SU-DHL-6 (cell line): ENCODE measurements around the gene SRPK3.

Source experiments
- H2AFZ ChIP-seq: fragments of 200-600 bp; sonication (generic); 2 replicates; pipeline ENCODE4 v1.6.1; 2014; ENCODE audit warnings: low read depth, mild to moderate bottlenecking, moderate library complexity, mixed read lengths, antibody characterized with exemption, low read length; ENCODE audit not compliant: severe bottlenecking
- H3F3A ChIP-seq: fragments of 200-600 bp; shearing (Covaris generic); 2 replicates; pipeline ENCODE4 v1.6.0; 2016; ENCODE audit warnings: antibody characterized with exemption, mild to moderate bottlenecking; ENCODE audit not compliant: insufficient read depth
- H3K27ac ChIP-seq: fragments of 200-600 bp; sonication (generic); 2 replicates; pipeline ENCODE4 v1.5.1; 2016; ENCODE audit warnings: low read depth, mild to moderate bottlenecking, low read length, moderate library complexity, mixed read lengths
- H3K27me3 ChIP-seq: fragments of 200-600 bp; sonication (generic), shearing (Covaris generic); 2 replicates; pipeline ENCODE4 v1.6.0; 2014; ENCODE audit warnings: mild to moderate bottlenecking, low read length
- H3K36me3 ChIP-seq: fragments of 200-600 bp; sonication (generic); 2 replicates; pipeline ENCODE4 v1.6.1; 2014; ENCODE audit warnings: mild to moderate bottlenecking, low read length, mixed read lengths
- H3K4me2 ChIP-seq: fragments of 300-600, 200-600 bp; shearing (Covaris generic), sonication (generic); 2 replicates; pipeline ENCODE4 v1.6.0; 2014; ENCODE audit warnings: low read length, low read depth, mild to moderate bottlenecking; ENCODE audit not compliant: poor library complexity, severe bottlenecking
- H3K4me3 ChIP-seq: fragments of 200-600 bp; sonication (generic); 2 replicates; pipeline ENCODE4 v1.5.1; 2014; ENCODE audit warnings: antibody characterized with exemption, low read length, mild to moderate bottlenecking, mixed read lengths; ENCODE audit not compliant: insufficient read depth, poor library complexity, severe bottlenecking
- H3K79me2 ChIP-seq: fragments of 200-600 bp; sonication (generic); 2 replicates; pipeline ENCODE4 v1.6.1; 2014; ENCODE audit warnings: mild to moderate bottlenecking, low read length, moderate library complexity; ENCODE audit not compliant: insufficient read depth
- H3K9ac ChIP-seq: fragments of 200-600 bp; sonication (generic); 2 replicates; pipeline ENCODE4 v1.7.0; 2014; ENCODE audit warnings: mild to moderate bottlenecking, low read length
- H3K9me2 ChIP-seq: fragments of 200-600 bp; sonication (generic); replicated peaks from 2 replicates; pipeline ENCODE4 v1.6.1; 2014; ENCODE audit warnings: low read length; ENCODE audit not compliant: insufficient read depth
- H3K9me3 ChIP-seq: fragments of 200-600 bp; sonication (generic); 2 replicates; pipeline ENCODE4 v1.6.1; 2014; ENCODE audit warnings: low read length, mixed read lengths; ENCODE audit not compliant: insufficient read depth
- H4K20me1 ChIP-seq: fragments of 200-600 bp; sonication (generic); 2 replicates; pipeline ENCODE4 v1.6.1; 2014; ENCODE audit warnings: low read depth, mild to moderate bottlenecking, antibody characterized with exemption, low read length, moderate library complexity, mixed read lengths
- EZH2phosphoT487 ChIP-seq: fragments of 200-600 bp; sonication (generic), shearing (Covaris generic); conservative IDR thresholded peaks from 2 replicates; pipeline ENCODE4 v1.6.1; 2018; ENCODE audit warnings: mild to moderate bottlenecking, antibody characterized with exemption, low read length, moderate library complexity, mixed read lengths
- TF ChIP-seq, protein P1 (sequence below): fragments of 200-600 bp; sonication (generic); IDR thresholded peaks from one replicate; pipeline ENCODE4 v1.5.1; 2017; ENCODE audit warnings: antibody characterized with exemption, mild to moderate bottlenecking, low read length, moderate library complexity; ENCODE audit not compliant: insufficient read depth, poor library complexity, severe bottlenecking

Gene SRPK3

DNA sequence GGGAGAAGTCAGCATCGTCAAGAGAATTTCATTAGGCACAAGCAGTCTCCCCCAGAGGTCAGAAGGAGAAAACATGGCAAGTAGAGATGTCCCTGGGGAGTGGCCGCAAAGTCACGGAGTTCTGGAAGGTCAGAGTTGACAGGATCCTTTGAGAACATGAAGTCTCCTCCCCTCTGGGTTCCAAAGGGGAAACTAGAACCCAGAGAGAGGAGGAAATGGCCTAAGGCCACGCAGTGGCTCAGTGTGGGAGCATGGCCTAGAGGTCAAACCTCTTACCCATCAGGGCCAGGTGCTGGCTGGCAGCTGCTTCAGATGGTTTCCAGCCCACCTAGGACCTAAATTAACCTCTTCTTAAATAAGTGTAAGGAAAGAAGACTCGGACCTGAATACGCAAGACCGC is 12.4 kb downstream of the SRPK3 start:
- H2AFZ ChIP-seq = peak overlapping the region; percentile 31
- H3K4me3 ChIP-seq = peak overlapping the region; percentile 76
- H3K36me3 ChIP-seq = no peaks in the 10 kb centered on the region
- no peaks in the 10 kb centered on the region for H3K27me3 ChIP-seq
- no peaks in the 10 kb centered on the region for H3F3A ChIP-seq
- no peaks in the 10 kb centered on the region for H4K20me1 ChIP-seq
- H3K9ac ChIP-seq = peak overlapping the region; percentile 92
- H3K9me3 ChIP-seq = no peaks in the 10 kb centered on the region
- peak overlapping the region; percentile 79 for H3K27ac ChIP-seq
- H3K4me2 ChIP-seq = peak overlapping the region; percentile 91
- H3K79me2 ChIP-seq = peaks cover 34% of the 10 kb centered on the region
- no peak for TF ChIP-seq EZH2phosphoT487
- TF ChIP-seq, protein P1, sequence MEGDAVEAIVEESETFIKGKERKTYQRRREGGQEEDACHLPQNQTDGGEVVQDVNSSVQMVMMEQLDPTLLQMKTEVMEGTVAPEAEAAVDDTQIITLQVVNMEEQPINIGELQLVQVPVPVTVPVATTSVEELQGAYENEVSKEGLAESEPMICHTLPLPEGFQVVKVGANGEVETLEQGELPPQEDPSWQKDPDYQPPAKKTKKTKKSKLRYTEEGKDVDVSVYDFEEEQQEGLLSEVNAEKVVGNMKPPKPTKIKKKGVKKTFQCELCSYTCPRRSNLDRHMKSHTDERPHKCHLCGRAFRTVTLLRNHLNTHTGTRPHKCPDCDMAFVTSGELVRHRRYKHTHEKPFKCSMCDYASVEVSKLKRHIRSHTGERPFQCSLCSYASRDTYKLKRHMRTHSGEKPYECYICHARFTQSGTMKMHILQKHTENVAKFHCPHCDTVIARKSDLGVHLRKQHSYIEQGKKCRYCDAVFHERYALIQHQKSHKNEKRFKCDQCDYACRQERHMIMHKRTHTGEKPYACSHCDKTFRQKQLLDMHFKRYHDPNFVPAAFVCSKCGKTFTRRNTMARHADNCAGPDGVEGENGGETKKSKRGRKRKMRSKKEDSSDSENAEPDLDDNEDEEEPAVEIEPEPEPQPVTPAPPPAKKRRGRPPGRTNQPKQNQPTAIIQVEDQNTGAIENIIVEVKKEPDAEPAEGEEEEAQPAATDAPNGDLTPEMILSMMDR = no peak
- no peaks in the 10 kb centered on the region for H3K9me2 ChIP-seq

DNA sequence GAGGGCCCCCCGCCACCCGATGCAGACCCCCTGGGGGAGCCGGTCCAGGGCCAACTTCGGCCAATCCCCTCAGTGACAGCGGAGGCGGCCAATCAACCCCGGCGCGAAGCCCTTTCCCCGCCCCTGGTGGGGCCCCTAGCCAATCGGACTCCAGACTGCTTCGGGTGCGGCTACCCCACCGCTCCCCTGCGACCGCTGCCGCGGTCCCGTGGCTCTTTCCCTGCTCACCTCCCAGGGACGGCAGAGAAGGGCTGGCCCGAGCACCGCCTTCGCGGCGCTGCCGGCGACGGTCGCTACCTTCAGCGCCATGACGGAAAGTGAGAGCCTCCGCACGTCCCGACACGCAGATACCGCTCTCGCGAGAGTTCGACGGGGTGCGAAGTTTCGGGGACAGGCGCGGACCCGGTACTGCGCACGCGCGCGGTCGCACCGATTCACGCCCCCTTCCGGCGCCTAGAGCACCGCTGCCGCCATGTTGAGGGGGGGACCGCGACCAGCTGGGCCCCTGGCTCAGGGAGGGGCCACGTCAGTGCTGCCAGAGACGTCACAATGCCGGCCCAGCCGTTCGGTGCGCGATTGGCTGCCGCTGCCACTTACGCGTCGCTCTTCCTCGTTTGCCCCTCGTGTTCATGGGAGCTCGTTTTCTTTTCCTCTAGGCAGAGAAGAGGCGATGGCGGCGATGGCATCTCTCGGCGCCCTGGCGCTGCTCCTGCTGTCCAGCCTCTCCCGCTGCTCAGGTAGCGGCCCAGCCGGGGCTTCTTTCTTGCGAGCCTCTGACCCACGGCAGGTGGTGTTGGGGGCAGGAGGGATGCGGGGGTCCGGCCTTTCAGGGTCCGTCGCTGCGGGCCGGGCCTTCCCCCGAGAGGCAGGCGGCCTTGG is 13.4 kb downstream of the SRPK3 start, which contains the start of the genes IDH3G and SSR4:
TSS of gene IDH3G (minus strand) at position 358 of the 879 bp plus-strand sequence. CDS start at position 309, 49 bp downstream.
TSS of gene SSR4 (plus strand) at position 651 of the 879 bp plus-strand sequence. CDS start at position 671, 20 bp downstream.
- Histone ChIP-seq H2AFZ (peak within 1 kb of the TSS; percentile 31), H3K27ac (peak within 1 kb of the TSS; percentile 79), H3K4me3 (peak within 1 kb of the TSS; percentile 78), H3F3A (no peaks in the 10 kb centered on the region), H3K27me3 (no peaks in the 10 kb centered on the region), H4K20me1 (no peaks in the 10 kb centered on the region), H3K9me2 (no peaks in the 10 kb centered on the region), H3K79me2 (peaks cover 34% of the 10 kb centered on the region), H3K4me2 (peak within 1 kb of the TSS; percentile 91), H3K9me3 (no peaks in the 10 kb centered on the region), H3K9ac (peak within 1 kb of the TSS; percentile 92), H3K36me3 (no peaks in the 10 kb centered on the region)
- TF ChIP-seq EZH2phosphoT487 = no peak
- TF ChIP-seq, protein P1 = no peak

- TF ChIP-seq EZH2phosphoT487 = no peak
- TF ChIP-seq, protein P1 = no peak
- Histone ChIP-seq H3K36me3 (no peaks in the 10 kb centered on the region), H2AFZ (peak overlapping the region; percentile 23), H3F3A (no peaks in the 10 kb centered on the region), H3K4me2 (peak overlapping the region; percentile 84), H3K79me2 (peaks cover 34% of the 10 kb centered on the region), H3K27ac (peak overlapping the region; percentile 36), H3K27me3 (no peaks in the 10 kb centered on the region), H3K9me2 (no peaks in the 10 kb centered on the region), H3K4me3 (peak overlapping the region; percentile 78), H3K9me3 (no peaks in the 10 kb centered on the region), H4K20me1 (no peaks in the 10 kb centered on the region), H3K9ac (peak overlapping the region; percentile 92)
Observed at GRCh38 chrX:153794897-153795816, 14.3 kb downstream of the SRPK3 start.
